HG03378 (cell line): ENCODE results near the gene TBXT.
A peak's percentile ranks its signal among the peaks of the same experiment; 100 is the strongest.
"Not testable (repeated sequence)": the region's sequence is repeated elsewhere in the genome, so short reads cannot be mapped to it uniquely, and the experiment has no call there.

Experiments
- ATAC-seq: cut with Tn5 transposase; IDR thresholded peaks from one replicate; pipeline ENCODE4 v1.9.1; 2021; ENCODE audit warnings: mild to moderate bottlenecking, moderate library complexity; ENCODE audit not compliant: unreplicated experiment

The TBXT gene

GRCh38 chr6:166173281-166173951 is 5.8 kb upstream of the TBXT start:
- no peak for ATAC-seq

GRCh38 chr6:166172546-166172945 is 4.9 kb upstream of the TBXT start:
- no peak for ATAC-seq

DNA sequence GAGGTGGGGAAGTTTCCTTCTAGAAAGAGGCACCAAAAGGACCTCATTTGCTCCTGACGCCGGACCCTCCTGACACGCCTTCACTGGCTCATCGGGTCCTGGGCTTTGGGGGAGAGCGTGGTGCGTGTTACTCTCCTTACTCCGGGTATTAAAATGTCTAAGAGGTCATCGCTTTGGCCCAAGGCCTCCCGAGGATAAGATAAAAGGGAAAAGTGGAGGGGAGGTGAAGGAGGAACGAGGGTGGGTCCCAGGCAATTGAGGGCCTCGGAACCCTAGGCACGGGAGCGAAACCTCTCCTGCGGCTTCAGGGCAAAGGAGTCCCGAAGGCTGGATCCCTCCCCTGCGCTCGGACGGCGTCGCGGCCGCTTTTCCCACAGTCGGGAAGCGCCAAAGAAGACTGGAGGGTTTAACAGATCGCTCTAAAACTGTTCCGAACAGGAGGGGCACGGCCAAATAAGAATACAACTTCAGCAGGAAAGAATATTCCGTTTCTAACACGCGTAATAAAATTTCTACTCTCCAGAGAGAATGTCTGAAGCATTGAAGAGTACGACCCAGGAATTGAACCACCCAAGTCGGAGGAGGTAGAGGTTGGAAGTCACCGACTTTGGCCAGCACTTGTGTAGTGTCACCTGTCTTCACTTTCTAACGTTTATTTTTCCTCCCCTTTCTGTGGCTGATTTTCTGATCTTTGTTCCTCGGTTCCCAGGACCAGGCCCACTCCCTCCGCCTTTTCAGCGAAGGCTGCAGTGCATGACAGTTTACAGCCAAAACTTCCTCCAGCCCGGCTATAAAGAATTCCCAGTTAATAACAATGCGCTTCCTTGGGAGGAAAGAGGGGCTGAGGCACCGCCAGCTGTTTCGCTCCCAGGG is 2.1 kb upstream of the TBXT start:
- ATAC-seq: no peak

DNA sequence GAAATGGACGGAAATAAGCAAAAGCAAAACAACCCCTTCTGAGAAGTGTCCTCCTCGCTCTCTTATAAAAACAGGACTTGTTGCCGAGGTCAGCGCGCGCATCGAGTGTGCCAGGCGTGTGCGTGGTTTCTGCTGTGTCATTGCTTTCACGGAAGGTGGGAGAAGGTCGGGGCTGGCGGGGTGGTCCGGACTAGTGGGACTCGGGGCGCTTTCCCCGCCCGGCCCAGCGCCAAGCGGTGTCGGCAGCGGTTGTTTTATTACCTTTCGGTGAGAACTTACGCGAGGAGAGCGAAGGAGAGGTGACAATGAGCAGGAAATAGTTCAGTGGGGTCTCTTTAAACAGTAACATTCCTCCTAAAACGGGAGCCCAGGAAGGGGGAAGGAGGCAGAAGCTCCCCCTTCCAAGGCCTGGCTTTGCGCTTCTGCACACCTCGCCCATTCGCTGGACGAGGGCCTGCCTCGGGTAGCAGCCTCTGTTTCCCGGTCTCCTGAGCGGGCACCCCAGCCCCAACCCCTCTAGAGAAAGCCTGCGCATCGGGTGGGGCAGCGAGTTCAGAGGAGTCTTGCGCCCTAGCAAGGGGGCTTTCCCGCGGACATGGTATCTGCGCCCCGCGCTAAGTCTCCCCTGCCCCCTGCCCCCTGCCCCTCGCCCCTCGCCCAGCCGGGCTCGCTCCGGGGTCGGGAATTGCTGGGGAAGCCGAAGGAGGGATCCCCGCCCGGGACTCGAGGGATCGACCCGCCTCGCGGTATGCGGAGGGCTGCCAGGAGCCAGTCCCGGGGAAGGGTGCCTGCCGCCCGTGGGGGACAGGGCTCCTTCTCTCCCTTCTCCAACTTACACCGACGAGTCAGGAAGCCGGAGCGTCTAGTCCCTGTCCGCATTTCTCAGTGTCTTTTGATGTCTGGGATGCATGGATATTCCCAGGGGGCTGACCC is 1.2 kb upstream of the TBXT start:
- no peak for ATAC-seq

- no peak for ATAC-seq
These were observed 356 bp downstream of the TBXT start for GRCh38 chr6:166167258-166167731.

DNA sequence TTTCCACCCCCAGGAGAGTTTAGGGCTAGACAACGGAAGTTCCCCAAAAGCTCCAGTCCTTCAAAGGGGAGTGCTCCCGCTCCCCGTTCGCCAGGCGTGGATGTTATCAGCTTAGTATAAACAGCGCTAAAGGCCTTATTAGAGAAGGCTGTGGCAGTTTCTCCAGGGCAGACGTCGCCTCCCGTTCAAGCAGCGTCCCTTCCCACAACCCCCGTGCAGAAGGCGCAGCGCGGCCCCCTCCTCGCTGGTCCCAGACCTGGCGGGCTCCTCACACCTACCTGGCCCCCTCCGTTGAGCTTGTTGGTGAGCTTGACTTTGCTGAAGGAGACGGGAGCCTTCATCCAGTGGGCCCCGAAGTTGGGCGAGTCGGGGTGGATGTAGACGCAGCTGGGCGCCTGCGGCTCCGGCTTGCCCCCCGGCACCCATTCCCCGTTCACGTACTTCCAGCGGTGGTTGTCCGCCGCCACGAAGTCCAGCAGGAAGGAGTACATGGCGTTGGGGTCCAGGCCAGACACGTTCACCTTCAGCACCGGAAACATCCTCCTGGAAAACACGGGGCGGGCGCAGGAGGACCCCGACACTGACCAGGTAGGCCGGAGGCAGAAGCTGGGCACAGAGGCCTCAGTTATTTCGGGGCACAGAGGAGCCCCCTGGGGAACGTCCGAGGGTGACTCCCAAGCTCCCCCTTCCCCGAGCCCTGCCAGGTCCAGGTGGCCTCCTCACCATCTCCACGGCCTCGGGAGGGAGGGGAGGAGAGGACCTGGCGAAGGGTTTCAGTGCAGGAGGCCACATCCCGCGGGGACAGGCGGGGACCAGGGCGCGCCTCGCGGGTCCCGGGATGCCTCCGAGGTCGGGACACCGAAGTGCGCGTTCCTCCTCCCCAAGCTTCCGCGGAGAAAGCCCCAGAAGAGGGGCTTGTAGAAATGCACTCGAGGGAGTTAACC is 1.1 kb downstream of the TBXT start:
- no peak for ATAC-seq

DNA sequence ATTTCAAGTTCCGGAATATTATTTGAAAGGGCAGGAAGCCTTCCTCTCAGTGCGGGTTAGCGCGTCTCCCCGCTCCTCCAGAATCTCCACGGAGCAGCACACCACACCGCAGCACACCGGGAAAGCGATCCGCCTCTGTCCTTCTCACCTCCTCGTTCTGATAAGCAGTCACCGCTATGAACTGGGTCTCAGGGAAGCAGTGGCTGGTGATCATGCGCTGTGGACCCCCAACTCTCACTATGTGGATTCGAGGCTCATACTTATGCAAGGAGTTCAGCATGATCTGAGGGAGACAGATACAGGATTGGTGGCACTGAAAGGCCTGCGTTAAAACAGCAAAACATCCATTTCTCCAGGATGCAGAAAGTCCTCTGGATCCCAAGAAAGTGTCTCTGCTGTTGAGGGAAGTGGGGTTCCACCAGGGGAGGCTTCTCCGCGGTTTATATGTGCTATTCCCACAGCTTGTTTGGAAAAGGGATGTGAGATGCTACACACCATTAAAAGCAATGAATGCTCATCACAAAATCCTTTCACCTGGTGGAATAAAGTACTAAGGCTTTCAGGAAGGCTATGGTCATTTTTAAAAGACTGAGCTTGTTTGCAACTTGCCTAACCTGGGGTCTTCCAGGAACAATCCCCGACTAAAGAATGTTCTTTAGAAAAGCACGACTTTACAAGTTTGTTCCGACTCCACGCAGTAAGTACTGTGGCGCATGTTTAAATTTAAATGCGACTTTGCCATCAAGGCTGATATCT is 1.9 kb downstream of the TBXT start:
- no peak for ATAC-seq

- peak; percentile 84 for ATAC-seq
These were observed 4.9 kb downstream of the TBXT start for GRCh38 chr6:166162599-166163342.

GRCh38 chr6:166157930-166158617 is 9.6 kb downstream of the TBXT start:
- ATAC-seq: no peak

- ATAC-seq: no peak
These were observed 10.7 kb downstream of the TBXT start for GRCh38 chr6:166156942-166157341.

- no peak for ATAC-seq
These were observed 13.7 kb downstream of the TBXT start for GRCh38 chr6:166153966-166154365.

GRCh38 chr6:166152660-166153059 is 15.0 kb downstream of the TBXT start:
- no peak for ATAC-seq

DNA sequence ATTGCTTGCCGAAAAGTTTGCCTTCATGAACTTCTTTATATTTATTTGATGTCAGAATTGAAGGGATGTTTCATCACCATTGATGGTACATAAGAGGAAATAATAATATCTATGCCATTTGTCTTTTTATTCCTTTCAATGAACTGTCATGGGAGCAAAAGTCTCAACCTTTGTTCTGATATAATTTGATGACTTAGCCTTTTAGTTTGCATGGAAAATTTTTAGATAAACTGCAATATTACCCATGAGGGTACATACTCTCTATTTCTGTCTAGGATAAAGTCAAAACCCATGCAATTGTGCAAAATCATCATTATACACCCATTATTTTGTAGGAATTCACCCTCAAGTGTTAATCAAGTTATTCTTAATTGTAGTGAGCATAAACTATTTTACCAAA is 15.9 kb downstream of the TBXT start:
- no peak for ATAC-seq

- ATAC-seq: no peak
These were observed 21.9 kb downstream of the TBXT start for GRCh38 chr6:166145751-166146150.

- ATAC-seq: no peak
These were observed 24.6 kb downstream of the TBXT start for GRCh38 chr6:166143011-166143410.

- no peak for ATAC-seq
These were observed 39.8 kb downstream of the TBXT start for GRCh38 chr6:166127624-166128472.

- ATAC-seq: not testable (repeated sequence)
These were observed 44.5 kb downstream of the TBXT start for GRCh38 chr6:166123115-166123514.
